HG03064 (cell line): Measurements from ENCODE around the gene DMC1.

Experiments
- ATAC-seq: cut with Tn5 transposase; IDR thresholded peaks from one replicate; pipeline ENCODE4 v1.9.1; 2021; ENCODE audit warnings: low read depth; ENCODE audit not compliant: unreplicated experiment

The DMC1 gene

DNA sequence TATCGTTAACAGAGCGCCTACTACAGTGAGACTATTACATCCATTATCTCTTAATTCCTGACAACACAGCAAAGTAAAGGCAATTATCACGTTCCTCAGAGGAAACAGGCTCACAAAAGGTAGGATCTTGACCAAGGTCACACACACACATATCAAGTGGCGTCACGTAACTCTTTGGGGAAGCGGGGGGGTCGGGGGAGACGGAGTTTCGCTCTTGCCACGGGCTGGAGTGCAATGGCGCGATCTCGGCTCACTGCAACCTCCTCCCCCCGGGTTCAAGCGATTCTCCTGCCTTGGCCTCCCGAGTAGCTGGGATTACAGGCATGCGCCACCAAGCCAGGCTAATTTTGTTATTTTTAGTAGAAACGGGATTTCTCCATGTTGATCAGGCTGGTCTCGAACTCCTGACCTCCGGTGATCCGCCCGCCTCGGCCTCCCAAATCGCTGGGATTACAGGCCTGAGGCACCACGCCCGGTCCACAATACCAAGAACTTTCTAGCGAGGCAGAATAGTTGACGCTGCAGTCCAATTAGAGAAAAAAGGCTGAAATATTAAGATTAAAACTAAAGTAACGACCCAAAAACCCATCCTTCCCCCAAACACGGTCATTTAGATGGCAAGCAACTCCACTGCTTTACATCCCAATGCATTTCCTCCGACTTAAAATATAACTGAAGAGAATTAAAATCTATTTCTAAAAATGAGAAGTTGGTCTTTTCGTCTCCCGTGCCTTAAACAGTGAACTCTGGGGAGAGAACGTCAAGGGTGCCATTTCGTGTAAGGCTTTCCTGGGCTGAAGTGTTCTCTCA lies 65.0 kb downstream of the DMC1 start:
- ATAC-seq = no peak

DNA sequence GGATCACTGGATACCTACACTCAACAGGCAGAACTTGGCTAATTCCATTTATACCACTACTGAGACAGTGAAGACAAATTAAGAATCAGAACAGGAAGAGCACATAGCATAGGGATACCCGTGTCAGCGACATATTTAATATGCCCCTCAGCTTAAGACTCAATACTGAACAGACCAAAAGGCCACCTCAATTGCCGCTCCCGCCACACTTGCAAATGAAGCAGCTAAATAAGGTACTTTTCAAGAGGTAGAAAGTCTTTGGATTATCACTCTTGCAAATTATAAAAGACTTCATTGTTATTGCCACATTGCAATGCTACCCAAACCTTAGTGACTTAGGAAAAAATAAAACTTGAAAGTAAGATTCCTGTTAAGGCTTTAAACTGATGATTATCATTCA lies 67.0 kb downstream of the DMC1 start:
- no peak for ATAC-seq

DNA sequence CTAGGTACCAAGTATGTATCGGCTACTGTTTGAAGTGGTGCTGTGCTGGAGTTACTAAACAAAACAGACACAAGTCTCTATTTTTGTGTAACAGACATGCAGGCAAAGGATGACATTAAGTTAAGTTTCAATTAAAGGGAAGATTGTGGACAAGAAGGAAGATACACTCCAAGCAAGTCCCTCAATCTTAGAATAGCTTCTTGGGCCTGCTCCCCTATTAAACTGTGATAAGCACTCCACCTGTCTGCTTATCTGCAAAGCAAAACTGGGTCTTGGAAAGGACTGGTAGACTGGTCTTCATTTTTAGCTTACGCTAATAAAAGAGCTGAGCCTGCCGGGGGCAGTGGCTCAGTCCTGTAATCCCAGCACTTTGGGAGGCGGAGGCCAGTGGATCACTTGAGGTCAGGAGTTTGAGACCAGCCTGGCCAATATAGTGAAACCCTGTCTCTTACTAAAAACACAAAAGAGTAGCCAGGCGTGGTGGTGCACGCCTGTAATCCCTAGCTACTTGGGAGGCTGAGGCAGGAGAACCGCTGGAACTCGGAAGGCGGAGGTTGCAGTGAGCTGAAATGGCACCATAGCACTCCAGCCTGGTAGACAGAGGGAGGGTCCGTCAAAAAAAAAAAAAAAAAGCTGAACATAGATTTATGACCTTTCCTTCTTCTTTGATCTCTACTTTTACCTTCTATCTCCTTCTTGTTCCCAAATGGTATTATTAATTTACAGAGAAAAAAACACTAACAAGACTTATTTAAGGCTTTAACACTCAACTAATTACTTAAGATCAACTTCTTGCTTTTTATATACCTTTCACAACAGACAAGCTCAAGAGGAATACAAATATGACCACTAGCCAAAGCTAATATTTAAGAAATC lies 67.9 kb downstream of the DMC1 start:
- no peak for ATAC-seq

DNA sequence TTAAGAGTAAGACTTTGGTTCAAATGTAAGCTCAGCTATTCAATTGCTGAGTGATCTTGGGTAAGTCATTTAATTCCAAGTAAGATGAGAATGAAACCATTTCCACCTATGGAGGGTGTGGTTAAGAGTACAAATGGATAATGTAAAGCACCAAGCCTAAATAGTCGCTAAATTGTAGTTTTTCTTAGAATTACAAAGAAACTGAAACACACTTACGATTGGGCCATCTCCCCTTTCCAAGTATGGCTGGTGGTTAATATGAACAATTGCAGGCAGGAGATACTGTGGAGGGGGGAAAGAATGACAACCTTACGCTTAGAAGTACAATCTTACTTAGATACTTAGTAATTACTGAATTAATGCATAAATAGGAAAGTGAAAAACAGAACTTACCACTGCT lies 72.1 kb downstream of the DMC1 start:
- ATAC-seq = no peak

DNA sequence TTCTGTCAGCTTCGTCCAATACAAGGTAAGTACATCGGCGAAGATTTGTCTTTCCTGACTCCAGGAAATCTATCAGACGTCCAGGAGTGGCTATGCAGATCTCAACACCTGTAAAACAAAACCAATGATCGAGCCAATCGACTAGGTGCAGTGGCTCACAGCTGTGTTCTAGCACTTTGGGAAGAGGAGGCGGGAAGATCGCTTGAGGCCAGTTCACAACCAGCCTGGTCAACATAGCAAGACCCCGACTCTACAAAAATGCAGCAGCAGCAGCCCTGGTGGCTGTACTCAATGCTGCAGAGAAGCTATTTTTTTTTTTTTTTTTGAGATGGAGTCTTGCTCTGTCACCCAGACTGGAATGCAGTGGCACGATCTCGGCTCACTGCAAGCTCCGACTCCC lies 75.0 kb downstream of the DMC1 start:
- ATAC-seq = no peak

DNA sequence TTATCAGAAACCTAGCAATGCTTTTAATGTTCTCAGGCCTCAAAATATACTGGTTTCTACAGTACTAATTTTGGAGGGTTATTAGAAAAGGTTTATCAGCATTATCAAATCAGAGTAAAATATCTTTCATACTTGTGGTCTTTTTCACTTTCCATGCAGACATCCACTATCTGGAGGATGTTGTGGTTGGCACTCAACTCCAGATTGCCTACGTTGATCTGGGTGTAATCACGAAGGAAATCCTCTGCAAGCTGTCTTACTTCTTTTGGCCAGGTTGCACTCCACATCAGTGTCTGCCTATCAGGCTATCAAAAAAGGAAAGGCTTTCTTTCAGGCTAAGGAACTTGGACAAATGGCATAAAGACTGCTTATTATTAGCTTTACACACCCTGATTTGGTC lies 75.5 kb downstream of the DMC1 start:
- no peak for ATAC-seq

DNA sequence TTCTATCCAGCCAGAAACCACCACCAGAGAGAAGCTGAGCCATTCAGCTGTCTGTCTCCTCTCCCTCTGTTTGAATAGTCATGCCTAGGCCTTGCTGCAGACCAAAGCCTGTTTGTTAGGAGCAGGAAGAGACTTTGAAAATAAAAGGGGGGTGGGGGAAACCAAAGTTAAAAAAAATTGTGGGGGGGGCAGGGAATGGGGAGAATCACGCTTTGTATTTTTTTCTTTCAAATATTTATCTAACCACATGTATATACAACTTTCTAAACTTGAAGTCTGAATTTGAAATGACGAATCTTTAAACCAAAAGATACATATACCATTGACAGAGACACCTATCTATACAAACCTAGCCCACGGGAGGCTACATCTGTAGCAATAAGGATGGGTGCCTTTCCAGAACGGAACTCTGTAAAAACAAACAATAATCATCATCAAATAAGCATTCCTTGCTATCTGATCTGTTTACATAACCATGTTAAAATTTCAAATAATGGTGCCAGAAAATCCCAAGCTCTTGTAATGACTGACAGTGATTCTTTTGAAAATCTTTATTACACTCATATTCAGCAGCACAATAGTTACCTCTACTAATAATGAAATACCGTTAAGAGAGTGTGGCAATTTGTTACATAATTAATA lies 78.2 kb downstream of the DMC1 start:
- ATAC-seq = no peak

DNA sequence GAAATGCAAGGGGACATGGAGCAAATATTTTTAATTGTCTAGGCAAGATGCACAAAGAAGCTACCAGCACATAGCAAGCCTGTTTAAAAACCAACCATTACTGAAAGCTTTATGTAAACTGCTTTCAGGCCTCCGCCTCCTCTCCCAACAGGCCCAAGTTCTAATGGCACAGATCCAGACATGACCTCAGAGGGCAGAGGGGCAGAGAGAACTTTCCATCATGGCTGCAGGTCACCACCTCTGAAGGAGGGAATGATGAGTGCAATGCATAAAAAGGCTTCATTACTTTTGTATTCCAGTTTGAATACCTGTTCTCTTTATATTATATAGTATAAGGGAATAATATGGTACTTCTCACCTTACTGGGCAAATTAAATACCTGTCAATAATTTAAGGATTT lies 79.1 kb downstream of the DMC1 start:
- no peak for ATAC-seq

DNA sequence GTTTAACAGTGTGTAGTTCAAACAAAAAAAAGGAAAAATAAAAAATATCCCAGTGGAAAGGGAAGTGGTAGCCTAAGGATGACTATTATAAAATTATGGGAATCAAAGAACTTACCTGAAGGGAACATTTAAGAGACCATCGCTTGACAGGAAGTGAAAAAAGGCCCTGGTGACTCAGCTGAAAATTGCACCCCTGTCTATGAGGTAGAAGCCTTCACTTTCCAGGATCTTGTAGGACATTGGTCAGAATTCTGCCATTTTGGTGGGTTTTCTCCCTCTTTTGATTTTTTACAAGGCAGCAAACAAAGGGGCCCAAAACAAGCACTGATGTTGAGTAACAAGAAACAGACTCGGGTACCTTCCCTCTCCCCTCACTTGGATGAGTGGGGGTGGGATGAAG lies 79.5 kb downstream of the DMC1 start:
- ATAC-seq = no peak

DNA sequence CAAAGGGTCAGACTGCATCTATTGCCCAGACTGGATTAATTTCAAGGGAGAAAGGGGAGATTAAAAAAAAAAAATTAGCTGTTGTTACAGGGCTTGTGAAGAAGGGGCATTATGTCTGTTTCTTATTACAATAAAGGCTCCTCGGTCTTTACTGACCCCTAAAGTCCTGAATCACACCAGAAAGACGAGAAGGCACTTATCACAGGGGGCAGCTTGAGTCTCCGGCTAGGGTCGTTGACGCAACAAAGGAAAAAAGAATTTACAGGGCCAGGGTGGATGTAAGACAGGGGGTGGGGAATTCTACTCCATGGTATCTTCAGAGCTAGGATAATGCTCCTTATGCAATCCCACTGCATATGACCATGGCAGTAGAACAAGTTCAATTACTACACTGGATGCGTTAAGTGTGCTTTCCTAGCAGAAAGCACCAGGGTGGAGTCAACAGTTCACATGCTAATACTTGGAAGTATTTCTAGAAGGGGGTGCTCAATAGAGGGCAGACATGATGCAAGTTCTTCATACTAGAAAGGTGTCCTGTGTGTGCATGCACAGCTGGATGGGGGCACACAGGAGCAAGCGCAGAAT lies 80.3 kb downstream of the DMC1 start:
- ATAC-seq = no peak

DNA sequence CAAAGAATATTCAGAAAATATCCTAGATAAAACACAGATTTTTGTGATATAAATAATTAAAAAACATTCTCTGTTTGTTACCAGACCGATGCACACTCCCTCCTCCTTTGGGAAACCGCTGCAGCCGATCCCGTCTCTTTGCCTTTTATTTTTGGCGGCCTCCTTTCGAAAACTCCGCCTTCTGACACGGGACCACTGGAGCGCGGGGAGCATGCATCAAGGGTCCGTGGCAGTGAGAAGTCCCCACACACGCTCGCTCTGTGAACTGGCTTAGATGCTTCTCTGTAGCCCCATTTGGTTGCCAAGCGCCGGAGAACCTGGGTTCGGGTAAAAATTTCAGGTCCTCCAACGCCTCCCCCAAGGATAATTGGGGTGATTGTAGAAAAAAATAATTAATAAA lies 80.8 kb downstream of the DMC1 start:
- ATAC-seq = no peak

DNA sequence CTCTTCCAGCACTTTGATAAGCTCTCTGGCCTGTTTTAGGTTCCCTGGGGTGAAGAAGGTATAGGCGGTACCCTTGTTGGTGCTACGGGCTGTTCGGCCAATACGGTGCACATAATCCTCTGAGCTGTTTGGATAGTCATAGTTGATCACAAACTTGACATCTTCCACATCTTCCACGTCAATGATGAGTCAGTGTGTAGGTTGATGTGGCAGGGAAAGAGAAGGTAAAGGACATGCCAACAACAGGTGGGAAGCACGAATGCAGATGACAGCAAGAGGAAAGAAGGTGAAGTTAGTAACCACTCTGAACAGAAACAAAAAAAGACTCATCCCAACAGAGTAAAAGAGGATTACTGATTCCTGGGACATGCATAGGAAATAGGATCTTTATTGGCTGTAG lies 82.0 kb downstream of the DMC1 start:
- no peak for ATAC-seq

DNA sequence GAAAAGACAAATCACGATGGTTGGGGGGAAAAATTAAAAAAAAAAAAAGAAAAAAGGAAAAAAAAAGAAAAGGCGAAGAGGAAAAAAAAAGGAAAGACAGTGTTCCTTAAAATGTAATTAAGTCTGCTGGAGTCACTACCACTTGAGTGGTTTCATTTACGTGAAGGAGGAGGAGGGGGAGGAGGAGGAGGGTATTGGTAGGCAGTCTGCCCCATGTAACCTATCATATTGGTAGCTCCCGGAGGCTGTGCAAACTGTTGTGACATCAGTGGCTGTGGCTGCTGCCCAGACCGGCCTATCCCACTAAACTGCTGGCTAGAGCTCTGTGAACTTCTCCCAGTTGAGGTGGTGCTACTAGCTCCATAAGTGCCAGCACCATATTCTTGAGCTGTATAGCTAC lies 84.2 kb downstream of the DMC1 start:
- no peak for ATAC-seq

DNA sequence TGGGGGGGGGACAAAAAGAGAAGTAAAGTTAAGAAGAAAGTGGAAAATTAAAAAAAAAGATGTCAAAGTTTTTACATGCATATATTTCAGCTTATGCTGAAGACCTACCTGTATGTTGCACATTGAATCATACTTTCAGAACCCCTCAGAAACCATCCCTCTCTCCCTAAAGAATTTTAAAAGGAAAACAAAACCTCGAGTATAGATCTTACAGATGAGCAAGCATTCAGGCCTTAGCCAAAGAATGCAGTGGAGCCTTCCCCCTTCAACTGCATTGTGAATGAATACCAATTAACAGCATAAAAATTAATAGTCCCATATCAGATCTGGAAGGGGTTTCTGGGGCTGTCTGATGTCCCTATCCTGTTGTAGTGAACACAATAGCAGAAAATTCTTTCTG lies 85.7 kb downstream of the DMC1 start:
- ATAC-seq = no peak

DNA sequence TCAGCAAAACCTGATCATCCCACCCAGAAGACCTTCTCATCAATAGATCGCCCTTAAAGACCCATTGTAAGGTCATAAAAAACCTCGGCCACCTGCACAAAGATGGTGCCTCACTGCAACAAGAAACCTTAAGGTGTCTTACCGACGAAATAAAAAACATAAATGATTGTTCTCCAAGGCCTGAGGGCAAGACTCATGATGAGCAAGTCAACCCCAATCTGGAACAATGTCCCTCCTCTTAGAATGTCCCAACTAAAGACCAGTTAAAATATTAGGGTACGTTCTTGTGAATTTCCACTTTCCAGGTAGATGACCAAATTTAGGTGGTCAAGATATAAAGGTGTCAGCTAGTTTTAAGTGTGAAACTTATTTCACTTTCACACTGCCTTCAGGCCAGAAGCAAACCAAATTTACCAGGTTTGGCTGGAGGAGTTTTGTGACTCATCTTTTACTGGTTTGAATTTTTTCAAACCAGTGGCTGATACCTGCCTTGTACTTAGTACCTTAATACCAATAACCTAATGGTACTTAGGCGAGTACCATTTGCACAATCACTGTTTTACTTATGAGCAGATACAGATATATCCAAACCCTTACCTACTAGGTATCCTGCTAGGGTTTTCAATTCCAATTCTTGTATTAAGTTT lies 87.2 kb downstream of the DMC1 start:
- ATAC-seq = no peak

DNA sequence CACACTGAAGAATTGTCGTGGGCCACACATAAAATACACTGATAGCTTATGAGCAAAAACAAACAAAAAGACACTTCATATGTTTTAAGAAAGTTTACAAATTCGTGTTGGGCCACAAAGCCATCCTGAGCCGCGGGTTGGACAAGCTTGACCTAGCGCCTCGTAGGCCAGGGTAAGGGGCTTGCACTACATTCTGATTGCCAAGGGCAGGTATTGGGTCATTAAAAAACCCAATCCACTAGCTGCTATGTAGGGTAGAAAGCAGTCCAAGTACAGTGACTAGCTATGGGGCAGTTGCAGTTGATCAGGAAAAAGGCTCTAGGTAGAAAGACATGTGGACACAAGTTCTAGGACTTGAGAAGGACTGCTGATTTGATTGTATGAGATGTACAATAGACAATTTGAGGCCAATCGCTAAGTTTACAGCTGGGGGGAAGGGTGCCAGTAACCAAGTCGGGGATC lies 88.1 kb downstream of the DMC1 start:
- ATAC-seq = no peak

DNA sequence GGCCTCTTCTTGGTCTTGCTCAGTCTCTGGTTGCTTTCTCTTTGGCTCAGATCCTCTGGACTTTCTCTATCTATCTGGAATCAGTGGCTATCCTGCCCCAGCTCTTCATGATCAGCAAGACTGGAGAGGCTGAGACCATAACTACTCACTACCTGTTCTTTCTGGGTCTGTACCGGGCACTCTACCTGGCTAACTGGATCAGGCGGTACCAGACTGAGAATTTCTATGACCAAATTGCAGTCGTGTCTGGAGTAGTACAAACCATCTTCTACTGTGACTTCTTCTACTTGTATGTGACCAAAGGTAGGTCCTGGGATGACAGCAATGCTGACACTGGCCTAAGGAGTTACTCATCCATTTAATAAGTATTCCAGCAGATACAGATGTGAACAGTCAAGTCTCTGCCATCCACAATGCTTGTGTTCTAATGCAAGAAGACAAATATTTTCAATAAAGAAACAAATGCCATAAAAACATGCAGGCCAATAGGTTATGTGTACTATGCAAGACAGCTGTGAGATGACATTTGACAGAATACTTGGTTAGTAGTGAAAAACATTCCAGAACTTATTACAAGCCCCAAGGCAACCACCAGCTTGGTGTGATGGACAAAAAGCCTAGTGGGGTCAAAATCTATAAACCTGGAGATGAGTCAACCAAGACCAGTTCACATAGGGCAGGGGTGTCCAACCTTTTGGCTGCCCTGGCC lies 88.7 kb downstream of the DMC1 start:
- ATAC-seq = no peak

DNA sequence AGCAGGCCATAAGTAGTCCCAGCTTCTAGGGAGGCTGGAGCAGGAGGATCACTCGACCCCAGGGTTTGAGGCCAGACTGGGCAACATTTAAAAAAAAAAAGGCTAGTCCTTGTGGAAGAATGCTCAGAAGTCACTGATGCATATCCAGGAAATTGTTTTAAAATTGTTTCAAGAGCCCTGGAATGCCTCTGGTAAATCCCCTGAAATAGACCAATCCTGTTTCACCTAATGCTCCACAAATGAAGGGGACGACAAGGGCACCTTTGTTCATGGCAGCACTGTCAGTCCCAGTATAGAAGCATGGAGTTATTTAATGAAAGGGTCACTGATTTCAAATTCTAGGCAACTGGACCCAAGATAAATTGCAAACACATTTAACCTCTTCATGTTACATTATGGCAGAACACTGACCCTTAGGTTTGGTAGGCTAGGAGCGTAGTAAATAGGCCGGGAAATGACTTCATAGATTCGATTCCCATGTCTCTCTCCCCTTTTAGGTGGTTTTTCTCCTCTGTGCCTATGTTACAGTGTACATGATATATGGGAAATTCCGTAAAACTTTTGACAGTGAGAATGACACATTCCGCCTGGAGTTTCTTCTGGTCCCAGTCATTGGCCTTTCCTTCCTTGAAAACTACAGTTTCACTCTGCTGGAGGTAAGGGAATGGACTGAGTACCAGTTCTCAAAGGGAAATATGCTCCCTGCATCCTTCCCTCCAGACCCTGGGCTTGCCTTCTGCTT lies 90.7 kb downstream of the DMC1 start:
- ATAC-seq = no peak

DNA sequence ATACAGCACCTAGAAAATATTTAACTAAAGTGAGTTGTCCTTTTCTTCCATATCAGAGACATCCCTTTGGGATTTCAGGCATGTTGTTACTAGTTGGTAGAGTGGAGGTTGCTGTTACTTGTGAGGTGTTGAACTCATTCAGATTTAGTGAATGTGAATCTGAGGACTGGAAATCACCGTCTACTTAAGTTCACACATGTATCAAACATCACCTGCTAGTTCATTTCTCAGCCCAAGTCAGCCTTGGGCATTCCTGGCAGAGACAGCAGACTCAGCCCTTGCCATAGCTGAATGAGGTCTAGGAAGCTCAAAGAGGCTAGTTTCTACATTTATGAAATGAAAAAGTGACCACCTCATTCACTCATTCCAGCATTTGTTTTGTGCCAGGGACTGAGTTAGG lies 92.4 kb downstream of the DMC1 start:
- no peak for ATAC-seq
